Peyer's patch (tissue), 4 donors: ENCODE data around the gene ROBO2. TPM values are rescaled to one million over a fixed set of nuclear protein-coding genes. Genes with fewer than 3 reads are reported as not detected.

Source experiments
- DNase-seq, 3 donors: peaks; one replicate each; pipeline ENCODE4 v3.0.0-alpha.2; 2017 to 2019
- H3K27ac ChIP-seq, 4 donors: fragments of 200-600 bp; sonication (generic); one replicate each; pipeline ENCODE4 v1.5.1; 2016 to 2019
- H3K27me3 ChIP-seq, 2 donors: fragments of 200-600 bp; sonication (generic); one replicate each; pipeline ENCODE4 v1.5.1; 2019
- H3K36me3 ChIP-seq, 3 donors: fragments of 200-600 bp; sonication (generic); one replicate each; pipeline ENCODE4 v1.5.1; 2016 to 2019
- H3K4me1 ChIP-seq, 4 donors: fragments of 200-600 bp; sonication (generic); one replicate each; pipeline ENCODE4 v1.5.1; 2016 to 2019
- H3K4me3 ChIP-seq, 4 donors: fragments of 200-600 bp; sonication (generic); 1 replicate in 3 of 4; 2 replicates in 1 of 4; pipeline ENCODE4 v1.5.1; 2016 to 2019; ENCODE audit warnings: mild to moderate bottlenecking in 1 of 4
- H3K9me3 ChIP-seq, 4 donors: fragments of 200-600 bp; sonication (generic); one replicate each; pipeline ENCODE4 v1.5.1; 2016 to 2019; ENCODE audit warnings: mild to moderate bottlenecking in 1 of 4
- CTCF ChIP-seq, 6 experiments: fragments of 450-650 bp in 4 of 6; fragments of 200-600 bp in 2 of 6; sonication (generic) in 1 of 6; IDR thresholded peaks; one replicate each; pipeline ENCODE4 v1.5.1; 2017 to 2019; ENCODE audit warnings: antibody characterized with exemption in 6 of 6, mild to moderate bottlenecking in 3 of 6, moderate library complexity in 1 of 6
- POLR2A ChIP-seq, 2 donors: fragments of 450-650 bp; IDR thresholded peaks; one replicate each; pipeline ENCODE4 v1.5.1; 2017; ENCODE audit warnings: antibody characterized with exemption in 2 of 2, mild to moderate bottlenecking in 2 of 2, moderate library complexity in 2 of 2
- total RNA-seq, 4 donors: library from RNA; depleted of rRNA; stranded (reverse); fragments of >200 nt; gene quantifications; one replicate each; pipeline ENCODE4 v1.1.0, GENCODE V29; 2016

The ROBO2 gene
- total RNA-seq, 4 donors from 2014 or later: 1.1 to 5.4 (median 3.4) TPM

GRCh38 chr3:77524946-77525682 is 485.2 kb downstream of the ROBO2 start:
- no peak for TF ChIP-seq CTCF (IDR thresholded peaks at IDR 0.05)
- no peak for TF ChIP-seq POLR2A (IDR thresholded peaks at IDR 0.05)
- DNase-seq: no peak
- Histone ChIP-seq H3K27me3 (no peaks in the 10 kb centered on the region), H3K4me3 (no peak overlapping the region), H3K27ac (no peak overlapping the region), H3K4me1 (no peaks in the 10 kb centered on the region), H3K9me3 (no peaks in the 10 kb centered on the region), H3K36me3 (no peaks in the 10 kb centered on the region)

- Histone ChIP-seq H3K36me3 (no peaks in the 10 kb centered on the region), H3K4me3 (no peak overlapping the region), H3K4me1 (no peaks in the 10 kb centered on the region), H3K27me3 (no peaks in the 10 kb centered on the region), H3K9me3 (no peaks in the 10 kb centered on the region), H3K27ac (no peak overlapping the region)
- no peak for DNase-seq
- no peak for TF ChIP-seq POLR2A (IDR thresholded peaks at IDR 0.05)
- no peak for TF ChIP-seq CTCF (IDR thresholded peaks at IDR 0.05)
These were observed 486.7 kb downstream of the ROBO2 start for GRCh38 chr3:77526573-77527113.

GRCh38 chr3:77529522-77529921 is 489.6 kb downstream of the ROBO2 start:
- TF ChIP-seq POLR2A (IDR thresholded peaks at IDR 0.05) (no peak), CTCF (IDR thresholded peaks at IDR 0.05) (no peak)

GRCh38 chr3:77530870-77531269 is 491.0 kb downstream of the ROBO2 start:
- H3K27ac ChIP-seq: no peak overlapping the region
- H3K36me3 ChIP-seq: no peaks in the 10 kb centered on the region
- TF ChIP-seq CTCF (IDR thresholded peaks at IDR 0.05): no peak
- no peak for TF ChIP-seq POLR2A (IDR thresholded peaks at IDR 0.05)
- peaks cover 0 to 2% (median 0%) of the 10 kb centered on the region in 4 donors for H3K9me3 ChIP-seq
- no peaks in the 10 kb centered on the region for H3K4me1 ChIP-seq
- no peak overlapping the region for H3K4me3 ChIP-seq
- no peak for DNase-seq
- no peaks in the 10 kb centered on the region for H3K27me3 ChIP-seq

More at GRCh38 chr3:77529522-77529921, 489.6 kb downstream of the ROBO2 start:
- Histone ChIP-seq H3K4me3 (no peak overlapping the region), H3K36me3 (no peaks in the 10 kb centered on the region), H3K27me3 (no peaks in the 10 kb centered on the region), H3K4me1 (no peaks in the 10 kb centered on the region), H3K27ac (no peak overlapping the region), H3K9me3 (peaks cover 0 to 2% (median 0%) of the 10 kb centered on the region in 4 donors)
- DNase-seq: no peak

GRCh38 chr3:77535116-77535515 is 495.2 kb downstream of the ROBO2 start:
- H3K9me3 ChIP-seq: peaks cover 0 to 2% (median 0%) of the 10 kb centered on the region in 4 donors
- H3K4me1 ChIP-seq: no peaks in the 10 kb centered on the region
- TF ChIP-seq POLR2A (IDR thresholded peaks at IDR 0.05): no peak
- TF ChIP-seq CTCF (IDR thresholded peaks at IDR 0.05): no peak
- H3K4me3 ChIP-seq: no peak overlapping the region
- no peak for DNase-seq
- no peak overlapping the region for H3K27ac ChIP-seq
- no peaks in the 10 kb centered on the region for H3K36me3 ChIP-seq
- H3K27me3 ChIP-seq: no peaks in the 10 kb centered on the region
